Measurements from ENCODE around the gene KCNH1.

KCNH1 gene

GRCh38 chr1:210707300-210708240, 426.4 kb downstream of the KCNH1 start:
- no peak for DNase-seq (ENCODE audit: low read depth)

GRCh38 chr1:210706246-210706645, 427.7 kb downstream of the KCNH1 start:
- no peak for DNase-seq (ENCODE audit: low read depth)

- no peak for DNase-seq (ENCODE audit: low read depth)
Measured at GRCh38 chr1:210705086-210705485, 428.9 kb downstream of the KCNH1 start.

GRCh38 chr1:210703593-210703992, 430.4 kb downstream of the KCNH1 start:
- no peak for DNase-seq (ENCODE audit: low read depth)

- DNase-seq (ENCODE audit: low read depth), result no peak
Measured at GRCh38 chr1:210702506-210702905, 431.4 kb downstream of the KCNH1 start.

- no peak for DNase-seq (ENCODE audit: low read depth)
Measured at GRCh38 chr1:210700511-210700910, 433.4 kb downstream of the KCNH1 start.

GRCh38 chr1:210700083-210700482, 433.9 kb downstream of the KCNH1 start:
- DNase-seq (ENCODE audit: low read depth), result no peak

GRCh38 chr1:210698661-210699060, 435.3 kb downstream of the KCNH1 start:
- no peak for DNase-seq (ENCODE audit: low read depth)

GRCh38 chr1:210697185-210697584, 436.8 kb downstream of the KCNH1 start:
- DNase-seq (ENCODE audit: low read depth), result no peak

- no peak for DNase-seq (ENCODE audit: low read depth)
Measured at GRCh38 chr1:210696709-210697108, 437.2 kb downstream of the KCNH1 start.

- DNase-seq (ENCODE audit: low read depth), result no peak
Measured at GRCh38 chr1:210695026-210695425, 438.9 kb downstream of the KCNH1 start.

- no peak for DNase-seq (ENCODE audit: low read depth)
Measured at GRCh38 chr1:210692796-210693195, 441.2 kb downstream of the KCNH1 start.

GRCh38 chr1:210691039-210691610, 442.8 kb downstream of the KCNH1 start:
- DNase-seq (ENCODE audit: low read depth), result no peak

GRCh38 chr1:210690236-210690635, 443.7 kb downstream of the KCNH1 start:
- no peak for DNase-seq (ENCODE audit: low read depth)

- no peak for DNase-seq (ENCODE audit: low read depth)
Measured at GRCh38 chr1:210689826-210690225, 444.1 kb downstream of the KCNH1 start.

- no peak for DNase-seq (ENCODE audit: low read depth)
Measured at GRCh38 chr1:210688512-210689234, 445.3 kb downstream of the KCNH1 start.

- no peak for DNase-seq (ENCODE audit: low read depth)
Measured at GRCh38 chr1:210687582-210688279, 446.2 kb downstream of the KCNH1 start.

GRCh38 chr1:210686841-210687240, 447.1 kb downstream of the KCNH1 start:
- DNase-seq (ENCODE audit: low read depth), result no peak

GRCh38 chr1:210685295-210685650, 448.7 kb downstream of the KCNH1 start:
- no peak for DNase-seq (ENCODE audit: low read depth)

GRCh38 chr1:210684466-210685294, 449.3 kb downstream of the KCNH1 start:
- no peak for DNase-seq (ENCODE audit: low read depth)

- no peak for DNase-seq (ENCODE audit: low read depth)
Measured at GRCh38 chr1:210683403-210684047, 450.4 kb downstream of the KCNH1 start.

Measured in activated gamma-delta T cell treated with anti-CD3 and anti-CD28 coated beads, Interleukin-2, amount 50 U/mL, for 16 hours (primary cell).